ENCODE measurements around the gene PRIMA1. TPM values are rescaled to one million over a fixed set of nuclear protein-coding genes. Genes with fewer than 3 reads are reported as not detected.

Gene PRIMA1
- total and polyA plus RNA-seq, 2 donors from 2014 or later = 1.0 to 1.7 TPM

DNA sequence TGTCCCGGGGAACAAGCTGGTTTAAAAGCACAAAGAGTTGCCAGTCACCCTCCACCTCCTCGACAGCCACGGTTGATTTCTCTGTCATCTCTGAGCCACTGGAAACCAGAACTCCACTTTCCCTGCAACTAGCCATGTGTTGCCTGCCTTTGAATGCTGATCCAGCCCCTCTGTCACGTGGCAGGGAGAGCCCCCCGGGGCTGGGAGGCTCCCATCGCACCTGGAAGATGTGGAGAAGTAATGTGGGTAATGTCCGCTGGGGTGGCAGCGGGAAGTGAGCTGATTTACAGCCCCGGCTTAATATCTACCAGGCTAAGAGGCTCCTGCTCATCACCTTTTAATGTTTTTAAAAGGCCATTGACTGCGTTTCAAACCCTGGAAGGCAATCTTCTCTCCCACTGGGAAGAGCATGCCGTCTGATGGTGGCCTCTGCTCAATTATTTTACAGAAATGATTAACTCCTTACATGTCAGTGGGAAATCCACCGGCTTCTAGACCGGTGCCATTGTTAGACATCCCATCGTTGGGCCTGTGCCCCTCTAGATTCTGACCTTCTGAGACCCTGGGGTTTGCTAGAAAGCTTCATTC, 7.4 kb downstream of the PRIMA1 start:
- H3K27me3 ChIP-seq (ENCODE audit: control insufficient read depth, insufficient read depth, low read length) = no peaks in the 10 kb centered on the region
- DNase-seq = peak in 4 of 5 donors; percentile 50 to 62 (median 54)
- no peaks in the 10 kb centered on the region for H3K9me3 ChIP-seq (ENCODE audit: control insufficient read depth in 2 of 3, insufficient read depth in 1 of 3, low read length in 3 of 3)
- no peak overlapping the region for H3K27ac ChIP-seq (ENCODE audit: low read depth in 2 of 2, low read length in 2 of 2)
- intact Hi-C loops (cut with DNase I) = no loop called here
- H3K4me3 ChIP-seq (ENCODE audit: low read length in 3 of 3) = no peak overlapping the region
- FAIRE-seq = no peak
- no peak for TF ChIP-seq CTCF (IDR thresholded peaks at IDR 0.05; ENCODE audit: borderline replicate concordance, extremely low read depth, insufficient read depth)
- H3K36me3 ChIP-seq (ENCODE audit: control insufficient read depth in 2 of 3, insufficient read depth in 3 of 3, low read length in 3 of 3) = no peaks in the 10 kb centered on the region
- H3K9ac ChIP-seq (ENCODE audit: low read length in 3 of 3) = no peak overlapping the region
- H3K4me1 ChIP-seq (ENCODE audit: control insufficient read depth in 2 of 3, insufficient read depth in 2 of 3, low read depth in 1 of 3, low read length in 3 of 3) = no peaks in the 10 kb centered on the region

DNA sequence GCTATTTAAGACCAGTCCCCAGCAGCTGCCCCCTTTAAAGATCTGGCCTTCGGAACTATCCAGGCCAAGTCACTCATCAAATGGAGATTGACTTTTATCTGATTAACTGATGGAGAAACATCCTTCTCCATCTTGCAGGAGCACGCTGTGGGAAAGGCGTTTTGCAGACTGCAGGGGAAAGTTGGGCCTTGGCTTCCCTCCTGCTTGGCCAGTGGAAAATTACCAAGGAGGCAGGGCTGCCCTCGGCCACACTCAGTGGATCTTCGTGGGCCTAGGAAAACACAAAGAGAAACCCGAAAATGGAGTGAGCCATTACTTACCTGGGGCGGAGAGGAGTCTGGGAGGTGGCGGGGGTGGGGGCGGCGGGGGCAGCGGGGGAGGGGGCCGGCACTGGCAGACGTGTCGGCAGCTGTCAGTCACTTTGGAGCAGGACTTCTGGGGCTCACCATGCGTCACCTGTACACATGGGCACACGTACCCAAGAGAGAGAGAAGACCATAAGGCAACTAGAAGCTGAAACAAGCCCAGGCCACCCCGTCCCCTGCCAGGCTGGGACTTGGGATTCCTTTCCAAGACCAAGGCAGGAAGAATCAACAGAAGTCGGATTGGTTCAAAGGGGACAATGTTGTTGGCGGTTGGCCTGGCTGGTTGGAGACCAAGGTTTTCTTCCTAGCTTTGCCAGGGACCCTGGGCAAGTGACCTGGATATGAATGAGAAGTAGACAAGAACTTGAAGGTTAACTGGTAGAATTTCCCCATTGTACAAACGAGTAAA, 9.2 kb downstream of the PRIMA1 start:
- intact Hi-C loops (cut with DNase I) = no loop called here

GRCh38 chr14:93778453-93778852, 9.8 kb downstream of the PRIMA1 start:
- no peak for TF ChIP-seq CTCF (IDR thresholded peaks at IDR 0.05; ENCODE audit: borderline replicate concordance, extremely low read depth, insufficient read depth)
- Histone ChIP-seq H3K4me3 (ENCODE audit: low read length in 3 of 3) (no peak overlapping the region), H3K27me3 (ENCODE audit: control insufficient read depth, insufficient read depth, low read length) (no peaks in the 10 kb centered on the region), H3K9ac (ENCODE audit: low read length in 3 of 3) (no peak overlapping the region), H3K27ac (ENCODE audit: low read depth in 2 of 2, low read length in 2 of 2) (no peak overlapping the region), H3K36me3 (ENCODE audit: control insufficient read depth in 2 of 3, insufficient read depth in 3 of 3, low read length in 3 of 3) (no peaks in the 10 kb centered on the region), H3K9me3 (ENCODE audit: control insufficient read depth in 2 of 3, insufficient read depth in 1 of 3, low read length in 3 of 3) (no peaks in the 10 kb centered on the region), H3K4me1 (ENCODE audit: control insufficient read depth in 2 of 3, insufficient read depth in 2 of 3, low read depth in 1 of 3, low read length in 3 of 3) (no peaks in the 10 kb centered on the region)
- intact Hi-C loops (cut with DNase I) = no loop called here
- FAIRE-seq = no peak
- no peak for DNase-seq

More for the DNA sequence above, 9.2 kb downstream of the PRIMA1 start:
- H3K27ac ChIP-seq (ENCODE audit: low read depth in 2 of 2, low read length in 2 of 2) = no peak overlapping the region
- FAIRE-seq (no peak), DNase-seq (no peak)
- no peaks in the 10 kb centered on the region for H3K27me3 ChIP-seq (ENCODE audit: control insufficient read depth, insufficient read depth, low read length)
- no peak for TF ChIP-seq CTCF (IDR thresholded peaks at IDR 0.05; ENCODE audit: borderline replicate concordance, extremely low read depth, insufficient read depth)
- H3K4me1 ChIP-seq (ENCODE audit: control insufficient read depth in 2 of 3, insufficient read depth in 2 of 3, low read depth in 1 of 3, low read length in 3 of 3) = no peaks in the 10 kb centered on the region
- no peaks in the 10 kb centered on the region for H3K9me3 ChIP-seq (ENCODE audit: control insufficient read depth in 2 of 3, insufficient read depth in 1 of 3, low read length in 3 of 3)
- no peak overlapping the region for H3K4me3 ChIP-seq (ENCODE audit: low read length in 3 of 3)
- no peaks in the 10 kb centered on the region for H3K36me3 ChIP-seq (ENCODE audit: control insufficient read depth in 2 of 3, insufficient read depth in 3 of 3, low read length in 3 of 3)
- no peak overlapping the region for H3K9ac ChIP-seq (ENCODE audit: low read length in 3 of 3)
